HEK293 (cell line): ENCODE measurements around the gene TMSB4X.

Experiments
- ZBTB48 ChIP-seq: fragments of 450-650 bp; formaldehyde crosslinking; IDR thresholded peaks from 2 replicates; pipeline ENCODE4 v1.5.1; 2016; ENCODE audit warnings: missing biosample characterization, missing genetic modification characterization
- ZEB2 ChIP-seq: fragments of 450-650 bp; formaldehyde crosslinking; IDR thresholded peaks from 2 replicates; pipeline ENCODE4 v1.5.1; 2016; ENCODE audit warnings: missing biosample characterization, missing genetic modification characterization
- ZNF10 ChIP-seq: fragments of 450-650 bp; formaldehyde crosslinking; IDR thresholded peaks from 2 replicates; pipeline ENCODE4 v1.5.1; 2017; ENCODE audit warnings: missing biosample characterization, missing genetic modification characterization
- ZNF140 ChIP-seq: fragments of 450-650 bp; formaldehyde crosslinking; IDR thresholded peaks from 2 replicates; pipeline ENCODE4 v1.5.1; 2016; ENCODE audit warnings: missing biosample characterization, missing genetic modification characterization
- ZNF416 ChIP-seq: fragments of 450-650 bp; formaldehyde crosslinking; IDR thresholded peaks from 2 replicates; pipeline ENCODE4 v1.5.1; 2016; ENCODE audit warnings: missing biosample characterization, missing genetic modification characterization
- ZNF558 ChIP-seq: fragments of 450-650 bp; formaldehyde crosslinking; IDR thresholded peaks from 2 replicates; pipeline ENCODE4 v1.5.1; 2016; ENCODE audit warnings: missing biosample characterization, missing genetic modification characterization
- TF ChIP-seq, protein P1 (sequence below): fragments of 450-650 bp; formaldehyde crosslinking; IDR thresholded peaks from 2 replicates; pipeline ENCODE4 v1.5.1; 2016; ENCODE audit warnings: missing biosample characterization, missing genetic modification characterization
- TF ChIP-seq, protein P2 (sequence below): fragments of 450-650 bp; formaldehyde crosslinking; IDR thresholded peaks from 2 replicates; pipeline ENCODE4 v1.5.1; 2016; ENCODE audit warnings: missing biosample characterization, missing genetic modification characterization
- TF ChIP-seq, protein P3 (sequence below): sonication (generic); formaldehyde crosslinking; IDR thresholded peaks from 2 replicates; pipeline ENCODE4 v1.8.1; 2022; ENCODE audit warnings: mild to moderate bottlenecking, moderate library complexity, missing genetic modification reagents

DNA sequence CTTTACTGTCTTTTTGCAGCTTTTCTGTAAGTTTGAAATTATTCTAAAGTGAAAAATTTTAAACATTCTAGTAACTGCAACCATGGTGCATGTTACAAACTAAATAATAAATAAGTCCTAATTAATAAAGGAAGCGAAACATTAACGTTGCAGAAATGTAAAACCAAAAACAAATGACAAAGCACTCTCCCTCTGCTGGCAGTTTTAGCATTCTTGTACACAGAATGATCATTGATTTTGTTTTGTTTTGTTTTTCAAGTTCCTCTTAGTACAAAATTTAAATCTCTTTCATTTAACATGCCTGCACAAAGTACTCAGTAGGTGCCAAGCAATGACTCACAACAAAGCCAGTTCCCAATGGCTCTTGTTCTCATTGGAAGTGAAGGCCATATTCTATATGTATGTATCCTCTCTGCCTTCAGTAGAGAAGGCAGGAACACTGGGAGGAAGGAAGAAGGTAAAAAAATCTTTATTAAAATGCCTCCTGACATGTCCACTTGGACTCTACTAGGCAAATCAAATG is 13.7 kb upstream of the TMSB4X start:
- no peak for TF ChIP-seq ZNF416 (tag by site-specific recombination)
- TF ChIP-seq, protein P1, sequence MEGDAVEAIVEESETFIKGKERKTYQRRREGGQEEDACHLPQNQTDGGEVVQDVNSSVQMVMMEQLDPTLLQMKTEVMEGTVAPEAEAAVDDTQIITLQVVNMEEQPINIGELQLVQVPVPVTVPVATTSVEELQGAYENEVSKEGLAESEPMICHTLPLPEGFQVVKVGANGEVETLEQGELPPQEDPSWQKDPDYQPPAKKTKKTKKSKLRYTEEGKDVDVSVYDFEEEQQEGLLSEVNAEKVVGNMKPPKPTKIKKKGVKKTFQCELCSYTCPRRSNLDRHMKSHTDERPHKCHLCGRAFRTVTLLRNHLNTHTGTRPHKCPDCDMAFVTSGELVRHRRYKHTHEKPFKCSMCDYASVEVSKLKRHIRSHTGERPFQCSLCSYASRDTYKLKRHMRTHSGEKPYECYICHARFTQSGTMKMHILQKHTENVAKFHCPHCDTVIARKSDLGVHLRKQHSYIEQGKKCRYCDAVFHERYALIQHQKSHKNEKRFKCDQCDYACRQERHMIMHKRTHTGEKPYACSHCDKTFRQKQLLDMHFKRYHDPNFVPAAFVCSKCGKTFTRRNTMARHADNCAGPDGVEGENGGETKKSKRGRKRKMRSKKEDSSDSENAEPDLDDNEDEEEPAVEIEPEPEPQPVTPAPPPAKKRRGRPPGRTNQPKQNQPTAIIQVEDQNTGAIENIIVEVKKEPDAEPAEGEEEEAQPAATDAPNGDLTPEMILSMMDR (tag by site-specific recombination) = no peak
- TF ChIP-seq ZBTB48 (tag by site-specific recombination) = no peak
- no peak for TF ChIP-seq ZNF558 (tag by site-specific recombination)
- TF ChIP-seq, protein P2, sequence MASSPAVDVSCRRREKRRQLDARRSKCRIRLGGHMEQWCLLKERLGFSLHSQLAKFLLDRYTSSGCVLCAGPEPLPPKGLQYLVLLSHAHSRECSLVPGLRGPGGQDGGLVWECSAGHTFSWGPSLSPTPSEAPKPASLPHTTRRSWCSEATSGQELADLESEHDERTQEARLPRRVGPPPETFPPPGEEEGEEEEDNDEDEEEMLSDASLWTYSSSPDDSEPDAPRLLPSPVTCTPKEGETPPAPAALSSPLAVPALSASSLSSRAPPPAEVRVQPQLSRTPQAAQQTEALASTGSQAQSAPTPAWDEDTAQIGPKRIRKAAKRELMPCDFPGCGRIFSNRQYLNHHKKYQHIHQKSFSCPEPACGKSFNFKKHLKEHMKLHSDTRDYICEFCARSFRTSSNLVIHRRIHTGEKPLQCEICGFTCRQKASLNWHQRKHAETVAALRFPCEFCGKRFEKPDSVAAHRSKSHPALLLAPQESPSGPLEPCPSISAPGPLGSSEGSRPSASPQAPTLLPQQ (tag by site-specific recombination) = no peak
- TF ChIP-seq, protein P3, sequence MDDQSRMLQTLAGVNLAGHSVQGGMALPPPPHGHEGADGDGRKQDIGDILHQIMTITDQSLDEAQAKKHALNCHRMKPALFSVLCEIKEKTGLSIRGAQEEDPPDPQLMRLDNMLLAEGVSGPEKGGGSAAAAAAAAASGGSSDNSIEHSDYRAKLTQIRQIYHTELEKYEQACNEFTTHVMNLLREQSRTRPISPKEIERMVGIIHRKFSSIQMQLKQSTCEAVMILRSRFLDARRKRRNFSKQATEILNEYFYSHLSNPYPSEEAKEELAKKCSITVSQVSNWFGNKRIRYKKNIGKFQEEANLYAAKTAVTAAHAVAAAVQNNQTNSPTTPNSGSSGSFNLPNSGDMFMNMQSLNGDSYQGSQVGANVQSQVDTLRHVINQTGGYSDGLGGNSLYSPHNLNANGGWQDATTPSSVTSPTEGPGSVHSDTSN (CRISPR knock-in tag) = no peak
- no peak for TF ChIP-seq ZNF140
- no peak for TF ChIP-seq ZNF10 (tag by site-specific recombination)
- TF ChIP-seq ZEB2 = no peak
